GM23248 (cell line): ENCODE data around the gene TRPM5.

Experiments used
- EZH2 ChIP-seq: fragments of 200-600 bp; sonication (generic); IDR thresholded peaks from 2 replicates; pipeline ENCODE4 v1.6.1; 2018; ENCODE audit warnings: antibody characterized with exemption, mild to moderate bottlenecking; ENCODE audit not compliant: insufficient read depth, poor library complexity, severe bottlenecking
- EZH2phosphoT487 ChIP-seq: fragments of 200-600 bp; sonication (generic); IDR thresholded peaks from 2 replicates; pipeline ENCODE4 v1.6.1; 2018; ENCODE audit warnings: antibody characterized with exemption, moderate library complexity, mild to moderate bottlenecking, low read depth; ENCODE audit not compliant: insufficient read depth

- TF ChIP-seq EZH2 = no peak
- TF ChIP-seq EZH2phosphoT487 = no peak
Observed at GRCh38 chr11:2453436-2453835, 9.1 kb upstream of the TRPM5 start.
